ENCODE measurements around the gene MORN1. TPM values are rescaled to one million over a fixed set of nuclear protein-coding genes. Genes with fewer than 3 reads are reported as not detected.

Gene MORN1
- total RNA-seq, 1 donor: 13.4 TPM

DNA sequence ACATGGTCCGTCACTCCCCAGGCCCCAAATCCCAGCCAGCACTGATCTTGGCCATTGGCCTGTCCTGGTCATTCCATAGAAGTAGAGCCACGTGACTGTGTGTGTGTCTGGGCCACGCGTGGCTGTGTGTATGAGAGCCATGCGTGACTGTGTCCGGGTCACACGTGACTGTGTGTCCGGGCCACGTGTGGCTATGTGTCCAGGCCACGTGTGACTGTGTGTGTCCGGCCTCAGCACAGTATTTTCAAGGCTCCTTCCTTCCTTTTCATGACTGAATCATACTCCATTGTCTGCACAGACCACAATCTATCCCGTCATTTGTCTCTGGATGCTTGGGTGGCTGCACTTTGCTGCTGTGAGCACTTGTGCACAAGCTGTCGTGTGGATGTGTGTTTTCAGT is 95.8 kb downstream of the MORN1 start:
- TF ChIP-seq, protein P1, sequence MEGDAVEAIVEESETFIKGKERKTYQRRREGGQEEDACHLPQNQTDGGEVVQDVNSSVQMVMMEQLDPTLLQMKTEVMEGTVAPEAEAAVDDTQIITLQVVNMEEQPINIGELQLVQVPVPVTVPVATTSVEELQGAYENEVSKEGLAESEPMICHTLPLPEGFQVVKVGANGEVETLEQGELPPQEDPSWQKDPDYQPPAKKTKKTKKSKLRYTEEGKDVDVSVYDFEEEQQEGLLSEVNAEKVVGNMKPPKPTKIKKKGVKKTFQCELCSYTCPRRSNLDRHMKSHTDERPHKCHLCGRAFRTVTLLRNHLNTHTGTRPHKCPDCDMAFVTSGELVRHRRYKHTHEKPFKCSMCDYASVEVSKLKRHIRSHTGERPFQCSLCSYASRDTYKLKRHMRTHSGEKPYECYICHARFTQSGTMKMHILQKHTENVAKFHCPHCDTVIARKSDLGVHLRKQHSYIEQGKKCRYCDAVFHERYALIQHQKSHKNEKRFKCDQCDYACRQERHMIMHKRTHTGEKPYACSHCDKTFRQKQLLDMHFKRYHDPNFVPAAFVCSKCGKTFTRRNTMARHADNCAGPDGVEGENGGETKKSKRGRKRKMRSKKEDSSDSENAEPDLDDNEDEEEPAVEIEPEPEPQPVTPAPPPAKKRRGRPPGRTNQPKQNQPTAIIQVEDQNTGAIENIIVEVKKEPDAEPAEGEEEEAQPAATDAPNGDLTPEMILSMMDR (IDR thresholded peaks at IDR 0.05; ENCODE audit: extremely low read depth, low read depth, low read length): no peak
- H4K20me1 ChIP-seq (ENCODE audit: insufficient read depth, low read length): peaks cover 84% of the 10 kb centered on the region

DNA sequence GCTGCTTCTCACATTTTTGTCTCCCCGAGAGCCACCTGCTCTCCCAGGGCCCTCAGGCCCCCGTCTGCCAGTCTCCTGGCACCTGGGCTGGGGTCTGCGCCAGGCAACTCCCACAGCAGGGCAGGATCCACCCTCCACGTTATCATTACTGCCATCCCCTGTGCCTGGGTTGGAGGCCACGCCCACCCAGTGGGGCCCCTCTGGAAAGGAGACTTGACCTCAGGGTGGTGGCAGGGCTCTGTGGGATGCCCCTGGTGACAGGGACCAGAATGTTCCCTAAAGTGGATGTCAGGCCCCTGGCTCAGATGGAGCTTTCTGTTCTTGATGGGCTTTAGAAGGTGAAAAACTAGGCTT is 96.7 kb downstream of the MORN1 start:
- no peak overlapping the region for H2AFZ ChIP-seq (ENCODE audit: low read length)
- H3K27ac ChIP-seq (ENCODE audit: low read depth, low read length): peak overlapping the region; percentile 64
- peaks cover 96% of the 10 kb centered on the region for H3K79me2 ChIP-seq (ENCODE audit: insufficient read depth, low read length)
- H3K27me3 ChIP-seq (ENCODE audit: insufficient read depth, low read length): no peaks in the 10 kb centered on the region
- H4K20me1 ChIP-seq (ENCODE audit: insufficient read depth, low read length): peaks cover 83% of the 10 kb centered on the region
- H3K4me3 ChIP-seq (ENCODE audit: insufficient read depth, low read length): no peak overlapping the region
- no peak for DNase-seq (ENCODE audit: insufficient read length, low spot score, missing footprints)
- TF ChIP-seq, protein P1 (IDR thresholded peaks at IDR 0.05; ENCODE audit: extremely low read depth, low read depth, low read length): no peak
- H3K9me3 ChIP-seq (ENCODE audit: low read depth, low read length): no peaks in the 10 kb centered on the region
- peaks cover 43% of the 10 kb centered on the region for H3K4me1 ChIP-seq (ENCODE audit: insufficient read depth, low read length)
- no peak overlapping the region for H3K4me2 ChIP-seq (ENCODE audit: insufficient read depth, low read length)
- peaks cover 19% of the 10 kb centered on the region for H3K36me3 ChIP-seq (ENCODE audit: insufficient read depth, low read length)

More for the DNA sequence above, 95.8 kb downstream of the MORN1 start:
- Histone ChIP-seq H3K4me1 (ENCODE audit: insufficient read depth, low read length) (peaks cover 43% of the 10 kb centered on the region), H3K4me3 (ENCODE audit: insufficient read depth, low read length) (no peak overlapping the region), H3K4me2 (ENCODE audit: insufficient read depth, low read length) (no peak overlapping the region), H3K27ac (ENCODE audit: low read depth, low read length) (peak overlapping the region; percentile 52), H2AFZ (ENCODE audit: low read length) (no peak overlapping the region), H3K79me2 (ENCODE audit: insufficient read depth, low read length) (peaks cover 96% of the 10 kb centered on the region), H3K36me3 (ENCODE audit: insufficient read depth, low read length) (peaks cover 19% of the 10 kb centered on the region), H3K9me3 (ENCODE audit: low read depth, low read length) (no peaks in the 10 kb centered on the region), H3K27me3 (ENCODE audit: insufficient read depth, low read length) (no peaks in the 10 kb centered on the region)
- no peak for DNase-seq (ENCODE audit: insufficient read length, low spot score, missing footprints)

DNA sequence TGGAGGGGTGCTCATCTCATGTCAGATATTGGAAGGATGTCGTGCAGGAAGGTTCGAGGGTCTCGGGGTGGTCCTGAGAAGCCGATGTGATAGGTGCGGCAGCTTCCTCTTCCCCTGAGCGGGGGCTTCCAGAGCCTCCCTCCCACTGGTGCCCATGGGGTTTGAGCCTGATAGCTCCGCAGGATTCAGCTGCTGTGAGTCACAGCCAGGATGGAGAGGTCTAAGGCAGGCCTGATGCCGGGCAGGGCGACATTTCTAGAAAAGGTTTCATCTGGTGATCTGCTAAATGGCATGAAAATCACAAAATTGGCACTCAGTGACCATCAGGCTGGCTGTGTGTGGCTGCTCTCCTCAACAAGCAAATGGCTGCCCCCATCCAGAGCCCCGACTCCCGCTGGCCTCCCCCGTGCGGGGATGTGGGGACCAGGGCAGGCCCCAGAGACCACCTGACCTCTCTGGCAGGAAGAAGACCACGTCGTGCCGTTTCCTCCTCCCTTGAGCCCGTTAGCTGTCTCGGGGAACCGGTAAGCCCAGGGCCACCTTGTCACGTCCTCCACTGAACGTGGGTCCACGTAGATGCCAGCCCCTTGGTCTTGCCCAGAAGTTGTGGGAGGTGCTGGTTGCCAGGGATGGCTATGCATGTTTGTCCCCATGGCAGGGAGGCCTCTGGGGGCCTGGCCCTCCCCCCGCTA is 97.2 kb downstream of the MORN1 start:
- no peaks in the 10 kb centered on the region for H3K9me3 ChIP-seq (ENCODE audit: low read depth, low read length)
- peaks cover 19% of the 10 kb centered on the region for H3K36me3 ChIP-seq (ENCODE audit: insufficient read depth, low read length)
- peak overlapping the region; percentile 64 for H3K27ac ChIP-seq (ENCODE audit: low read depth, low read length)
- H3K79me2 ChIP-seq (ENCODE audit: insufficient read depth, low read length): peaks cover 96% of the 10 kb centered on the region
- TF ChIP-seq, protein P1 (IDR thresholded peaks at IDR 0.05; ENCODE audit: extremely low read depth, low read depth, low read length): no peak
- peaks cover 41% of the 10 kb centered on the region for H3K4me1 ChIP-seq (ENCODE audit: insufficient read depth, low read length)
- DNase-seq (ENCODE audit: insufficient read length, low spot score, missing footprints): peak; percentile 96
- H3K4me3 ChIP-seq (ENCODE audit: insufficient read depth, low read length): no peak overlapping the region
- H4K20me1 ChIP-seq (ENCODE audit: insufficient read depth, low read length): peaks cover 80% of the 10 kb centered on the region
- H2AFZ ChIP-seq (ENCODE audit: low read length): no peak overlapping the region
- H3K4me2 ChIP-seq (ENCODE audit: insufficient read depth, low read length): peak overlapping the region; percentile 19
- H3K27me3 ChIP-seq (ENCODE audit: insufficient read depth, low read length): no peaks in the 10 kb centered on the region

DNA sequence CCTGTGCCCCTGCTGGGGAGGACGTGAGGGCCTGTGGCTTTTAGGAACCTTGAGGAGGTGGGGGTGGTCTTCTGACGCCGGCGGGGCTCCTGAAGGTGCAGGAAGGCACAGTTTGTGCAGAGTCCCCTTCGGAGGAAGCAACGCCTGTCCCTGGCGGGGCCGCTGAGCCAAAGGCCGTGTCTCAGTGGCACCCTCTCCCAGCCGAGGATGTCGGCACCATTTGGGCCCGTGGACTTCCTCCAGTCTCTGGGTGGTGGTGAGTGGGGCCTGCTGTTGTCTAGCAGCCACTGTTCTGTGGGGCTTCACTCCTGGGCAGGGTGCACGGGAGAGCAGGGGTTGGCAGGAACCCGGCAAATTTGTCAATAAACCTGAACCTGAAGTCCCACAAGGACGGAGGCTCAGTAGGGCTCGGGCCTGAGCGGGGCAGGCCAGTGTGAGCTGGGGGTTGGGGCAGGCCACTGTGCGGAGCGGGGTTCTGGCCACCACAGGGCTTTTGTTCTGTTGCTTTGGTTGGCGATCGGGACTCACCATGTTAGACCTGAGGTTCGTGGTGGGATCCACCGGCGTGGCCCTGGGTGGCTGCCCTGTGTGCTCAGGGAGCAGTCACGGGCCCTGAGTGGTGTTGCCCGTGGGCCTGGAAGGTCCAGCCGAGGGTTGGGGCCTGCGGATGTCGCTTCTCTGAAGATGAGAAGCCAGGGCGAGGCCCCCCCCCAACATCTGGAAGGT is 98.5 kb downstream of the MORN1 start:
- H3K79me2 ChIP-seq (ENCODE audit: insufficient read depth, low read length): peaks cover 96% of the 10 kb centered on the region
- no peak overlapping the region for H2AFZ ChIP-seq (ENCODE audit: low read length)
- H3K27me3 ChIP-seq (ENCODE audit: insufficient read depth, low read length): no peaks in the 10 kb centered on the region
- H3K4me2 ChIP-seq (ENCODE audit: insufficient read depth, low read length): no peak overlapping the region
- no peak overlapping the region for H3K4me3 ChIP-seq (ENCODE audit: insufficient read depth, low read length)
- TF ChIP-seq, protein P1 (IDR thresholded peaks at IDR 0.05; ENCODE audit: extremely low read depth, low read depth, low read length): no peak
- H3K36me3 ChIP-seq (ENCODE audit: insufficient read depth, low read length): peaks cover 19% of the 10 kb centered on the region
- peaks cover 39% of the 10 kb centered on the region for H3K4me1 ChIP-seq (ENCODE audit: insufficient read depth, low read length)
- DNase-seq (ENCODE audit: insufficient read length, low spot score, missing footprints): no peak
- H3K27ac ChIP-seq (ENCODE audit: low read depth, low read length): peak overlapping the region; percentile 37
- H3K9me3 ChIP-seq (ENCODE audit: low read depth, low read length): no peaks in the 10 kb centered on the region
- peaks cover 78% of the 10 kb centered on the region for H4K20me1 ChIP-seq (ENCODE audit: insufficient read depth, low read length)
